ENCODE data around the gene SCAF1.

The SCAF1 gene

DNA sequence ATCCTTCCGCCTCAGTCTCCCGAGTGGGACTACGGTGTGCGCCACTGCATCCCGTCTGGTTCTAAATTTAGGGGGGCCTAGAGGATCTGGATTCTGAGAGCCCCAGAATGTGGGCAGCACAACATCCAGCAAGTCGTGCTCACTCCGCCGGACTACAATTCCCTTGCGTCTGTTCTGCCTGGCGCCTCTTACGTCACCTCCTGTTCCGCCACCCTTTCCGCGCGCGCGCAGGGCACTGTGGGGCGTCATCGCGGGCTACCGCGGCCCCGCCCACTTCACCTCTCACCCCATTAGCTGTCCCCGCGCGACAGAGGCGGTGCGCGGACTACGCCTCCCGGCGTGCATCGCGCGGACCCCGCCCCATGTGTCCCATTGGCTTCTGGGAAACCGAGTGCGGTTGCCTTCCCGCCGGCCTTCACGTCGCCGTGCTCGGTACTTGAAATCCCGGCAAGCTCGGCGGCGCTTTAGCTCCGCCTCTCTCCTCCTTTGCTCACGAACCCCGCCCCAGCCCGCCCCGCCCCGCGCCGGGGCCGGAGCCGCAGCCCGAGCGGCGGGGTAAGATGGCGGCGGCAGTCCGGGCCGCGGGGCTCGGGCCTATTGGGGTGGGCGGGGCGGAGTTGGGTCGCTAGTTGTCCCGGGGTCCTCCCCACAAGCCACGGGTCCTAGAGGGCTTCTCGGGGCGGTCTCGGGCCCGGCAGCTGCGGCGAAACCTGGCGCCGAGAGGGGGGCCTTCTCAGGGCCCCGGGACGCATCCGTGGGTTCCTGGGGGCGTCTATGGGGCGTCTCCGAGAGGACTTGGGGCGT lies at the start of gene SCAF1:
Gene SCAF1, plus strand, starts transcription at position 522 of the 804 bp plus-strand sequence. CDS start 2,818 bp downstream, outside the sequence.
- DNase-seq = peak; percentile 94 to 99 (median 98)

DNA sequence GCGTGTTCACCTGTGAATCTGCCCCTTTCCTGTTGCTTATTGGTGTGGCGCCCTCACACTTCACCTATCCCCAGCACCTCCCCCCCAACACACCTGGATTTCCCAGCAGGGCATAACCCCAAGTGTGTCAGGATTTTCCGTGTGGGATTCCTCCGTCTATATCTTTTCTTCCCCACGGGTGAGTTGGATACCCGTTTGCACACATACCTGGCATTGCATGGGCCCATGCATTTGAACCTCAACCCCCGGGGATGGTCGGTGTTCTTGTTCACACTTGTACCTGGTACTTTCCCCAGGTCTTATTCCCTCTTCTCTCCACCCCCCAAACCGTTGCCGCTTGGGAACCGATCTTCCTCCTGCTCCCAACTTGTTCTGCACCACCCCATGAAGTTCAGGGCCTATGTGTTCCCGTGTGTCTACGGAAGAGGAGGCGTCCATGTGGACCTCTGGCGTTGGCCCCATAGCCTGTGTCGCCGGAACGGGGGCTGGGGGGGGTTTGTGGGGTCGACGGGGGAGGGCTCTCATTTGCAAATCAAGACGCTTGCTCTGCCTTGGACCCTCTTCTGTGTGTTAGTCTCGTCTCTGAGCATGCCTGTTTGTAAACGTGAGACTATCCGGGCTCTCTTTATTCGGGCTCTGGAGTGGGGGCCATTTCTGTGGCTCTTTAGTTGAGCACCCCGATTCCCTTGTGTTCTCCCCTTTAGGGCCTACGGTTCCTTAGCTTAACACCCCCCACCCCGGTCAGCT lies 49.4 kb upstream of the SCAF1 start:
- DNase-seq = no peak

DNA sequence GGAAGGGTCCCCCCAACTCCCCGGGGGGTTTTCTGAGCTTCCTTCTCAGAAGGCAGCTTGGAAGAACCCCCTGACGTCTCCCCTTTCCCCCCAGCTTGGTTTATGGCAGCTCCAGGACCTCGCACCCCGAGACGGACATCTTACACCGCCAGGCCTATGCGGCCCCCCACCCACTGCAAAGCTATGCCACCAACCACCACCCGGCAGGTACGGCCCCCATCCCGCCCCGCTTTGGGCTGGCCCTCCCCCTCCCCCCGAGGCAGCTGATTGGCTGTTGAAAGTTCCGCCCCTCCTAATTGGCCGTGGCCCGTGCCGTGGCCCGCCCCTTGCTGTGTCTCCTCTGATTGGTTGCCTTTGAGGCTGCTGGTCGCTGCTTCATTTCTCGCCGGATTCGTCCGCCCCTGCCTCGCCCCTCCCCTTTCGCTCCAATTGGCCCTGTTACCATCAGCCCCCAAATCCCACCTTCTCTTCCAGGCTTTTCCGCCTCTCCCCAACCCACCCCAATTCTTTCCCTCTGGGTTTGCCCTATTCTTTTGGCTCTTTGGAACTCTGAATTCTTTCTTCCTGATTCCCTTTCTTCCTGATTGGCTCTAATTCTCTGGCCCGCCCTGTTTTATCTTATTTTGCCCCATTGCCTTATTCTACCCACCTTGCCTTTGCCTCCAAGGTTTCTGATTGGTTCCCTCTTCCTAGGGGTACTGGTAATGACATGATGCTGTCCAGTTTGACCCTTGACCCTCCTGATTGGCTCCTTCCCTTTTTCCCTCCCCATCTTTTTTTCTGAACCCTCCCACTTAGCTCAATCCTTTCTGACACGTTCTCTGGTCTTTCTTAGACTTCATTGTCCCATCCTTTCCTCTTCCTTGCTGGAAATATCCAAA lies 48.5 kb upstream of the SCAF1 start:
- DNase-seq = peak; percentile 82 to 87 (median 84)

- DNase-seq = no peak
Measured at GRCh38 chr19:49594157-49594992, 47.6 kb upstream of the SCAF1 start.

DNA sequence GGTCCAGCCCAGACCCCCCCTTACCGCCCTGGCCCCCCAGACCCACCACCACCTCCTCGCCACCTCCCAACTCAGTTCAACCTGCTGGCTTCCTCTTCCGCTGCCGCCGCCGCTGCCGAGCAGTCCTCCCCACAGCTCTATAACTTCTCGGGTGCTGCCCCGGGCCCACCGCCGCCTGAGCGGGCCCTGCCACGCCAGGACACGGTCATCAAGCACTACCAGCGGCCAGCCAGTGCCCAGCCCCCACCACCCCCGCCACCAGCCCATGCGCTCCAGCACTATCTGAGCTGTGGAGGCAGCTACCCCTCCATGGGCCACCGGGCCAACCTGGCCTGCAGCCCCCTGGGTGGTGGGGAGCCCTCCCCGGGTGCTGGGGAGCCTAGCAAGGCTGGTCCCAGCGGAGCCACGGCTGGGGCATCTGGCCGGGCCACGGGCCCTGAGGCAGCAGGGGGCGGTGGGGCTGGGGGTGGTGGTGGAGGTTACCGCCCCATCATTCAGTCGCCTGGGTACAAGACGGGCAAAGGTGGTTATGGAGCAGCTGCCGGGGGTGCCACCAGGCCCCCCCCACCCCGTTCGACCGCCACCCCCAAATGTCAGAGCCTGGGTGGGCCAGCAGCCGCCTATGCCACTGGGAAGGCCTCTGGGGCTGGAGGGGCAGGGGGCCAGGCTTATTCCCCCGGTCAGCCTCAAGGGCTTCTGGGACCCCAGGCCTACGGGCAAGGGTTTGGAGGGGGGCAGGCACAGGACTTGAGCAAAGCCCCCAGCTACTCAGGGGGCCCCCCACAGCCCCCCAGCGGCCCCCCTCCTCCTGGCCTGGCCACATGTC lies 46.8 kb upstream of the SCAF1 start:
- DNase-seq = no peak

- no peak for DNase-seq
Measured at GRCh38 chr19:49595819-49596404, 46.1 kb upstream of the SCAF1 start.

- DNase-seq = no peak
Measured at GRCh38 chr19:49596407-49596806, 45.6 kb upstream of the SCAF1 start.

- DNase-seq = no peak
Measured at GRCh38 chr19:49596954-49597702, 44.9 kb upstream of the SCAF1 start.

DNA sequence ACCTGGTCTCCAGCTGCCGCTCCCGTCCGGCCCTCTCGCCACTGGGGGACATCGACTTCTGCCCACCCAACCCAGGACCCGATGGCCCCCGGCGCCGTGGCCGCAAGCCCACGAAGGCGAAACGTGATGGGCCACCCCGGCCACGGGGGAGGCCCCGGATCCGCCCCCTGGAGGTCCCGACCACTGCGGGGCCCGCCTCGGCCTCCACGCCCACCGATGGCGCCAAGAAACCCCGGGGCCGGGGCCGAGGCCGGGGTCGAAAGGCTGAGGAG lies 44.4 kb upstream of the SCAF1 start:
- no peak for DNase-seq

- no peak for DNase-seq
Measured at GRCh38 chr19:49599378-49600295, 42.4 kb upstream of the SCAF1 start.

GRCh38 chr19:49601482-49602038 lies 40.4 kb upstream of the SCAF1 start:
- DNase-seq = no peak

- DNase-seq = no peak
Measured at GRCh38 chr19:49602806-49603205, 39.2 kb upstream of the SCAF1 start.

GRCh38 chr19:49605605-49606004 lies 36.4 kb upstream of the SCAF1 start:
- no peak for DNase-seq

DNA sequence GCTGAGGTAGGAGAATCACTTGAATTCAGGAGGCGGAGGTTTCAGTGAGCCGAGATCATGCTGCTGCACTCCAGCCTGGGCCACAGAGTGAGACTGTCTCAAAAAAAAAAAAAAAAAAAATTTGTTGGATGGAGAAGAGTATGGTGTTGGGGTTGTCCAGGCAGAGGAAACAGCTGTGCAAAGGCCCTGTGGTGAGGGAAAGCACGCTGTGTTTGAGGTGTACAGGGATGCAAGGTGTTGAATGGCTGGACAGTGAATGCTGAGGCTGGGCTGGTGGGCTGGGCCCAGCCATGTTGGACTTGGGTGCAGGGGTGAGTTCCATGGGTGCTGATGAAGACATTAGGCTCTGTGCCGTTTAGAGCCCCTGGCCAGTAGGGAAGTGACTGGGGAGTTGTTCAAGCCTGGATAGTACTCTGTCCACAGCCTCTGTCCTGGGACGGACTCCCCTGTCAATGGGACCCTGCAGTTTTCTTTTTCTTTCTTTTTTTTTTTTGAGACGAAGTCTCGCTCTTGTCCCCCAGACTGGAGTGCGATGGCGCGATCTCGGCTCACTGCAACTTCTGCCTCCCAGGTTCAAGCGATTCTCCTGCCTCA lies 32.4 kb upstream of the SCAF1 start:
- DNase-seq = no peak

DNA sequence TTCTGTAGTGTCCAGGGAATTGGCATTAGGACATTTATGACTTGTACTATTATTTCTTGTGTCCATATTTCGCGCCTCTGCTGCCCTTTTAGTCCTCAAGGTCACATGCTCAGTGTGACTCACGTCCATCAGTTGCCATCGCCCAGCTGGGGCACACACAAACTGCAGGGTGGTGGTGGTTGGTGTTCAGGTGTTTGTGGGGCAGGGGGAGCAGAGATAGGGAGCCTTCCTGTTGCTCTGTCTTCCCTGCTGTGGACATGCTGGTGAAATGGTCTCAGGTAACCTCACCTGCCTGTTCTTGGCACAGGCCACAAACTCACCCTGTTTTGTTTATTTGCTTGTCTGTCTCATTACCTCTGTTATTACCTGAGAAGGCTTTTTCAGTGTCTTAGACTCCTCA lies 28.6 kb upstream of the SCAF1 start:
- DNase-seq = no peak

DNA sequence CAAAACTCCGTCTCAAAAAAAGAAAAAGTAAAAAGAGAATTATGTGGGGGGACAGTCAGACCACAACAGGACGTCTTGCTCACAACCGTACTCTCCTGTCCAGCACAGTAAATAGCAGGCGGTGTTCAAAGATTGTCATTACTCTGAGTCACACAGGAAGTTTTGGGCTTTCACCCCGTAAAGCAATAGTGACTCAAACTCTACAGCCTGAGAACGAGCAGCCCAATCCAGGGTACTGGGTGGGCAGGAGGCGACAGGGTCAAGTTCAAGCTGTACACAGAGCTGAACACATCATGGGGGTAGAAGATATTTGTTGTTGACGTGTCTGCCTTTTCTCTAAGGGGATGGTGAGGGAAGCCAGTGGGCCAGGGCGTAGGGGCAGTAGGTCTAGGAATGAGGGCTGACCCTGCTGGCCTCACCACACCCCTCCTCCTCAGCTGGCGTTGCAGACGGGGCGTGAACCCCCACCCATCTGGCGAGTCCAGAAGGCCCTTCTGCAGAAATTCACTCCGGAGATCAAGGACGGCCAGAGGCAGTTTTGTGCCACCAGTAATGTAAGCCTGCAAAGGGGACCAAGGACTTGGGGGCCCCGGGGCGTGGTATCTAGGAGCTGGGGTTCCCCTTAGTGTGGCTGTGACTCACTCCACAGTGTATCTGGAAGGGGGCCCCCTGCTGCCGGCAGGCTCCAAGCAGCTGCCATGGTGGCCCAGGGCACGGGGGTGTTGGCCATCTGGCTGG lies 27.7 kb upstream of the SCAF1 start:
- DNase-seq = no peak

DNA sequence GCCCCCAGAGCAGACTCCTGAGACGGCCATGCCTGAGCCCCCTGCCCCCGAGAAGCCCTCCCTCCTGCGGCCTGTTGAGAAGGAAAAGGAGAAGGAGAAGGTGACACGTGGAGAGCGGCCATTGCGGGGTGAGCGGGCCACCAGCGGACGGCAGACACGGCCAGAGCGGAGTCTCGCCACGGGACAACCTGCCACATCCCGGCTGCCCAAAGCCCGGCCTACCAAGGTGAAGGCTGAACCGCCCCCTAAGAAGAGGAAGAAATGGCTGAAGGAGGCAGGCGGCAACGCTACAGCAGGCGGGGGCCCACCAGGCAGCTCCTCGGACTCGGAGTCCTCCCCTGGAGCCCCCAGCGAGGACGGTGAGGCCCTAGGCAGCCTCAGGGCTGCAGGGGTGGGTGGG lies 26.1 kb upstream of the SCAF1 start:
- DNase-seq = no peak

GRCh38 chr19:49616532-49616931 lies 25.5 kb upstream of the SCAF1 start:
- DNase-seq = no peak

Measured in activated CD4-positive, CD25-positive, alpha-beta regulatory T cell (primary cell).